A204.1 (cell line): Measurements from ENCODE around the gene QRSL1.
"Not testable (repeated sequence)": the region's sequence is repeated elsewhere in the genome, so short reads cannot be mapped to it uniquely, and the experiment has no call there.

ENCODE experiments used
- FAIRE-seq: peaks from 2 replicates; lab custom pipeline; 2012; peaks lifted over from hg19 to GRCh38; lab: Jason Lieb, UNC

The QRSL1 gene

GRCh38 chr6:106623039-106623438 is 6.3 kb upstream of the QRSL1 start:
- FAIRE-seq = no peak

- no peak for FAIRE-seq
Observed at GRCh38 chr6:106626485-106626884, 2.9 kb upstream of the QRSL1 start.

GRCh38 chr6:106627760-106628159 is 1.6 kb upstream of the QRSL1 start:
- not testable (repeated sequence) for FAIRE-seq

GRCh38 chr6:106628658-106629102 is 698 bp upstream of the QRSL1 start:
- FAIRE-seq = no peak

- no peak for FAIRE-seq
Observed at GRCh38 chr6:106629859-106630163, 433 bp downstream of the QRSL1 start.

- no peak for FAIRE-seq
Observed at GRCh38 chr6:106630366-106630765, 988 bp downstream of the QRSL1 start.

- no peak for FAIRE-seq
Observed at GRCh38 chr6:106631346-106631745, 2.0 kb downstream of the QRSL1 start.

GRCh38 chr6:106634565-106634964 is 5.2 kb downstream of the QRSL1 start:
- FAIRE-seq = no peak

- no peak for FAIRE-seq
Observed at GRCh38 chr6:106637051-106637716, 7.8 kb downstream of the QRSL1 start.

GRCh38 chr6:106637717-106638341 is 8.5 kb downstream of the QRSL1 start:
- FAIRE-seq = no peak

GRCh38 chr6:106639812-106640211 is 10.4 kb downstream of the QRSL1 start:
- no peak for FAIRE-seq

- no peak for FAIRE-seq
Observed at GRCh38 chr6:106642476-106642875, 13.1 kb downstream of the QRSL1 start.

GRCh38 chr6:106643061-106643460 is 13.7 kb downstream of the QRSL1 start:
- no peak for FAIRE-seq

GRCh38 chr6:106648651-106649308 is 19.4 kb downstream of the QRSL1 start:
- no peak for FAIRE-seq

- FAIRE-seq = no peak
Observed at GRCh38 chr6:106658469-106658868, 29.1 kb downstream of the QRSL1 start.

GRCh38 chr6:106659859-106660258 is 30.5 kb downstream of the QRSL1 start:
- no peak for FAIRE-seq

- FAIRE-seq = no peak
Observed at GRCh38 chr6:106662458-106662857, 33.1 kb downstream of the QRSL1 start.

- FAIRE-seq = no peak
Observed at GRCh38 chr6:106666282-106667021, 37.1 kb downstream of the QRSL1 start.

- FAIRE-seq = no peak
Observed at GRCh38 chr6:106667022-106667402, 37.6 kb downstream of the QRSL1 start.

GRCh38 chr6:106670236-106670635 is 40.9 kb downstream of the QRSL1 start:
- no peak for FAIRE-seq

- no peak for FAIRE-seq
Observed at GRCh38 chr6:106671651-106672050, 42.3 kb downstream of the QRSL1 start.

- FAIRE-seq = no peak
Observed at GRCh38 chr6:106674541-106675229, 45.3 kb downstream of the QRSL1 start.

- FAIRE-seq = no peak
Observed at GRCh38 chr6:106677282-106677681, 47.9 kb downstream of the QRSL1 start.
